Measurements from ENCODE around the gene BMP8B. TPM values are rescaled to one million over a fixed set of nuclear protein-coding genes. Genes with fewer than 3 reads are reported as not detected.
A peak's percentile ranks its signal among the peaks of the same experiment; 100 is the strongest.

The BMP8B gene
- total RNA-seq, 1 donor from 2014 or later: 0.16 TPM

DNA sequence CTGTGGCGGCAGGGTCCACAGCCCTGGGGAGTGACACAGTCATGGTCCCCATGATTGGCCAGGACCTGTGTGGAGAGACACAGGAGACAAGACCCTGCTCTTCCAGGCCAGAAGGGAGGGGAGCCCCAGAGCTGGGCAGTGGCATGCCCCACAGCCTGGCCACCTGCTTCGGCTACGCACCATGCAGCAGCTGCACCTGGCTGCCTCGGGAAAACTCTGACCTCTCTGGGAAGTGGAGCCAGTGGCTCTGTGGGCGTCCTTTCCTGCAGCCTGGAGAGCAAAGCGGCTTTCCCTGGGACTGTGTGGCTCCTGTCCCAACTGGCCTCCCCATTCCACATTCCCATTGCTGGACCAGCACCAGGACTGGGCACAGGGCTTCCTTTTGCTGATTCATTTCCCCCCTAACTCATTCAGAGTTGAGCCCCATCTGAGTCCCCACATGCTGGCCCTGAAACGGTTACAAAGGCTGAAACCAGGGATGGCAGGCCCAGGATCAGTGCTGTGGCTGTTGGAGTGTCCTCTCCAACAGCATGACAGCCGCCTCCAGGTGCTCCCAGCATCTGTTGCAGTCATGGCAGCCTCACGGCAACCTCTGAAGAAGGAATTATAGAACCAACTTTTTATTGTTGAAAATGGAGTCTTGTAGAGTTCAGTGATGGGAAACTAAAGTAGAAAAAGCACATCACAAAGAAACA is 32.6 kb downstream of the BMP8B start:
- H3K27me3 Mint-ChIP-seq (ENCODE audit: low read depth, unreplicated experiment): no peaks in the 10 kb centered on the region
- Histone ChIP-seq H3K27me3 (ENCODE audit: insufficient read depth, low read length) (no peaks in the 10 kb centered on the region), H3K9ac (ENCODE audit: low read length) (no peak overlapping the region), H3K36me3 (ENCODE audit: insufficient read depth, low read length) (peaks cover 35% of the 10 kb centered on the region), H3K4me1 (ENCODE audit: insufficient read depth, low read length) (no peaks in the 10 kb centered on the region), H3K79me2 (ENCODE audit: insufficient read depth, low read length) (no peaks in the 10 kb centered on the region), H3K9me3 (ENCODE audit: insufficient read depth, low read depth, low read length) (no peaks in the 10 kb centered on the region), H3K4me2 (ENCODE audit: low read length) (no peak overlapping the region), H3K27ac (ENCODE audit: low read depth, low read length) (no peak overlapping the region), H2AFZ (ENCODE audit: low read depth, low read length) (no peak overlapping the region), H3K4me3 (ENCODE audit: insufficient read depth, low read depth, low read length) (no peak overlapping the region), H4K20me1 (ENCODE audit: insufficient read depth, low read length) (peaks cover 11% of the 10 kb centered on the region)
- peaks cover 6% of the 10 kb centered on the region for H3K4me1 Mint-ChIP-seq (ENCODE audit: low read depth, unreplicated experiment)
- no peak overlapping the region for H3K4me3 Mint-ChIP-seq (ENCODE audit: unreplicated experiment)
- no peak overlapping the region for H3K27ac Mint-ChIP-seq (ENCODE audit: unreplicated experiment)
- H3K36me3 Mint-ChIP-seq (ENCODE audit: low read depth, unreplicated experiment): peaks cover 30% of the 10 kb centered on the region
- no peak for TF ChIP-seq EZH2 (IDR thresholded peaks at IDR 0.05; ENCODE audit: insufficient read depth, low read length)
- TF ChIP-seq, protein P1, sequence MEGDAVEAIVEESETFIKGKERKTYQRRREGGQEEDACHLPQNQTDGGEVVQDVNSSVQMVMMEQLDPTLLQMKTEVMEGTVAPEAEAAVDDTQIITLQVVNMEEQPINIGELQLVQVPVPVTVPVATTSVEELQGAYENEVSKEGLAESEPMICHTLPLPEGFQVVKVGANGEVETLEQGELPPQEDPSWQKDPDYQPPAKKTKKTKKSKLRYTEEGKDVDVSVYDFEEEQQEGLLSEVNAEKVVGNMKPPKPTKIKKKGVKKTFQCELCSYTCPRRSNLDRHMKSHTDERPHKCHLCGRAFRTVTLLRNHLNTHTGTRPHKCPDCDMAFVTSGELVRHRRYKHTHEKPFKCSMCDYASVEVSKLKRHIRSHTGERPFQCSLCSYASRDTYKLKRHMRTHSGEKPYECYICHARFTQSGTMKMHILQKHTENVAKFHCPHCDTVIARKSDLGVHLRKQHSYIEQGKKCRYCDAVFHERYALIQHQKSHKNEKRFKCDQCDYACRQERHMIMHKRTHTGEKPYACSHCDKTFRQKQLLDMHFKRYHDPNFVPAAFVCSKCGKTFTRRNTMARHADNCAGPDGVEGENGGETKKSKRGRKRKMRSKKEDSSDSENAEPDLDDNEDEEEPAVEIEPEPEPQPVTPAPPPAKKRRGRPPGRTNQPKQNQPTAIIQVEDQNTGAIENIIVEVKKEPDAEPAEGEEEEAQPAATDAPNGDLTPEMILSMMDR (IDR thresholded peaks at IDR 0.05; ENCODE audit: insufficient read depth, low read depth, low read length): no peak
- peaks cover 3% of the 10 kb centered on the region for H3K9me3 Mint-ChIP-seq (ENCODE audit: unreplicated experiment)
- FAIRE-seq (no peak), DNase-seq (ENCODE audit: low read depth) (no peak)

DNA sequence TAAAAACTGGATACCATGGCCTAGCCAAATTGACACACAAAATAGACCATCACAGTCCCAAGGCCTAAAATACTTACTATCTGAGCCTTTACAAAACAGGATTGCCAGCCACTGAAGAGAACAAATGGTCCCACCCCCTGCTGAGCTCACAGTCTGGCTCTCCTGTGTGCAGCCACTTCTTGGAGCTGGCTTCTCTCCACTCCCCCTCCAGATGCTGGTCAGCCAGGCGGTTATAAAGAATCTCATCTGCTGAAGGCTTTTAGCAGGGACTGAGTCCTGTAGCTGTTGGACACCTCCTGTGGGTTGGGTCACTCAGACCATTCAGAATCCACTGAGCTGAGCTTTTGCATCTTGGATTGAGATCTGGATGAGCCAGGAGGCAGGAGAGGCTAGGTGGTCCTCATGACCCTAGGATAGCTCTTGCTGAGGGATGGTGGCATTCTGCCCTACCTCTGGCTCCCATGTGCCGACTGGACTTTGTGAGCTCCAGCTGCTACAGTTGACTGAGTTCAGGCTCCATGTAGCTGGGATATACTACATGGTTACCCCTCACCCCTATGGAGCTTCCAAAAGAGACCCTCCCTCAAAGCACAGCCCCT is 33.7 kb downstream of the BMP8B start:
- Histone ChIP-seq H3K27ac (ENCODE audit: low read depth, low read length) (no peak overlapping the region), H3K9me3 (ENCODE audit: insufficient read depth, low read depth, low read length) (no peaks in the 10 kb centered on the region), H3K4me1 (ENCODE audit: insufficient read depth, low read length) (no peaks in the 10 kb centered on the region), H3K4me3 (ENCODE audit: insufficient read depth, low read depth, low read length) (no peak overlapping the region), H3K27me3 (ENCODE audit: insufficient read depth, low read length) (no peaks in the 10 kb centered on the region), H3K9ac (ENCODE audit: low read length) (no peak overlapping the region), H3K4me2 (ENCODE audit: low read length) (no peak overlapping the region), H4K20me1 (ENCODE audit: insufficient read depth, low read length) (peaks cover 11% of the 10 kb centered on the region), H2AFZ (ENCODE audit: low read depth, low read length) (no peak overlapping the region), H3K36me3 (ENCODE audit: insufficient read depth, low read length) (peaks cover 41% of the 10 kb centered on the region), H3K79me2 (ENCODE audit: insufficient read depth, low read length) (no peaks in the 10 kb centered on the region)
- Mint-ChIP-seq H3K27ac (ENCODE audit: unreplicated experiment) (no peak overlapping the region), H3K4me1 (ENCODE audit: low read depth, unreplicated experiment) (peaks cover 6% of the 10 kb centered on the region), H3K9me3 (ENCODE audit: unreplicated experiment) (peaks cover 3% of the 10 kb centered on the region), H3K4me3 (ENCODE audit: unreplicated experiment) (no peak overlapping the region), H3K36me3 (ENCODE audit: low read depth, unreplicated experiment) (peaks cover 35% of the 10 kb centered on the region), H3K27me3 (ENCODE audit: low read depth, unreplicated experiment) (no peaks in the 10 kb centered on the region)
- DNase-seq (ENCODE audit: low read depth) (peak; percentile 10), FAIRE-seq (no peak)
- no peak for TF ChIP-seq EZH2 (IDR thresholded peaks at IDR 0.05; ENCODE audit: insufficient read depth, low read length)
- TF ChIP-seq, protein P1 (IDR thresholded peaks at IDR 0.05; ENCODE audit: insufficient read depth, low read depth, low read length): no peak

All from astrocyte (in vitro differentiated cells and primary cell).